Activated T-cell treated with anti-CD3 and anti-CD28 coated beads, Interleukin-2, amount 50 U/mL, for 4 hours (primary cell): ENCODE measurements around the gene IL1RL2. TPM values are rescaled to one million over a fixed set of nuclear protein-coding genes. Genes with fewer than 3 reads are reported as not detected.

Experiments
- ATAC-seq, 2 donors: fragments of 200-7000 bp; cut with Tn5 transposase; one replicate each; pipeline ENCODE4 v1.10.0; 2021
- DNase-seq: peaks from one replicate; pipeline ENCODE4 v3.0.0-alpha.2; 2020
- H3K27me3 Mint-ChIP-seq: one replicate; pipeline ENCODE4 v1.8.0; 2021; ENCODE audit warnings: low read depth, mixed read lengths
- H3K36me3 Mint-ChIP-seq: one replicate; pipeline ENCODE4 v1.8.0; 2022; ENCODE audit warnings: mixed read lengths; ENCODE audit not compliant: insufficient read depth
- H3K4me1 Mint-ChIP-seq: one replicate; pipeline ENCODE4 v1.8.0; 2021; ENCODE audit warnings: low read depth, mixed read lengths
- H3K4me3 Mint-ChIP-seq: one replicate; pipeline ENCODE4 v1.8.0; 2021; ENCODE audit warnings: mild to moderate bottlenecking, moderate library complexity, mixed read lengths
- H3K9me3 Mint-ChIP-seq: one replicate; pipeline ENCODE4 v1.8.0; 2021; ENCODE audit warnings: mixed read lengths
- total RNA-seq, 3 donors: library from RNA; stranded (reverse); gene quantifications; one replicate each; pipeline ENCODE4 v1.2.1, GENCODE V29; 2021

The IL1RL2 gene
- total RNA-seq, 3 donors from 2014 or later = 0.29 to 0.99 (median 0.60) TPM

DNA sequence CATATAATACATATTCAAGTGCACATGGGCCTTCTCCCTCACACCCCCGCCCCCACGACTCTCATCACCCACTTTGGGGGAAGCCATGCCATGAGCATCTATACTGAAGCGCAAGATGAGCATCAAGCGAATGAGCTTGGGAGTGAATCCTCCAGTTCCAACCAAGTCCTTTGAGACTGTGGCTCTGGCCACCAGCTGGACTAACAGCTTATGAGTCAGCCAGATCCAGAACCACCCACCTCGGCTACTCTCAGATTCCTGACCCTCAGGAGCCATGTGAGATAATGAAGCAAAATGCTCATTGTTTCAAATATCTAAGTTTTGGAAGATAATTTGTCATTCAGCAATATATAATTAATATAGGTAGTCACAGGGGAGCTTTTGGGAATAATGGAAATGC lies 102.3 kb downstream of the IL1RL2 start:
- H3K4me3 Mint-ChIP-seq = no peak overlapping the region
- no peak for ATAC-seq
- H3K4me1 Mint-ChIP-seq = peaks cover 5% of the 10 kb centered on the region
- no peak for DNase-seq
- H3K27me3 Mint-ChIP-seq = peaks cover 3% of the 10 kb centered on the region
- H3K9me3 Mint-ChIP-seq = no peaks in the 10 kb centered on the region
- no peaks in the 10 kb centered on the region for H3K36me3 Mint-ChIP-seq

Other genes with a start within 250 kb of the IL1RL2 start
- 10 to 100 TPM in 1 of 3 donors, 1 to 10 TPM in 2; 4.1 to 11.4 (median 4.3) TPM for gene IL1R2, start 195.1 kb upstream of the IL1RL2 start, total RNA-seq
- 10 to 100 TPM; 19.6 to 33.5 (median 21.3) TPM for gene IL1R1, start 44.3 kb upstream of the IL1RL2 start, total RNA-seq
- gene IL1RL1, start 124.5 kb downstream of the IL1RL2 start, total RNA-seq = under 1 TPM; 0.26 to 0.58 (median 0.38) TPM
- gene IL18R1, start 168.8 kb downstream of the IL1RL2 start, total RNA-seq = 10 to 100 TPM; 15.7 to 19.3 (median 17.9) TPM
- 1 to 10 TPM; 5.2 to 9.6 (median 8.3) TPM for gene IL18RAP, start 236.1 kb downstream of the IL1RL2 start, total RNA-seq